GM13977 (cell line): ENCODE results near the gene BOLA2.
"Not testable (repeated sequence)": the region's sequence is repeated elsewhere in the genome, so short reads cannot be mapped to it uniquely, and the experiment has no call there.

Experiments
- DNase-seq: peaks from one replicate; pipeline ENCODE4 v3.0.0; 2012; ENCODE audit warnings: low spot score
- in situ Hi-C: fragments of 300-500 bp; cut with MboI; formaldehyde crosslinking; loops from one replicate; pipeline ENCODE4 v1.12.0; 2022; ENCODE audit warnings: low sequenced_read_pairs, low pct_unique_long_range_greater_than_20kb, mixed read lengths, inconsistent platforms; ENCODE audit not compliant: unreplicated experiment

The BOLA2 gene

GRCh38 chr16:29454269-29454668, at the start of gene BOLA2, which contains the start of gene SLX1B:
Gene BOLA2 (minus strand): TSS chr16:29454351. CDS start chr16:29454253, 98 bp downstream.
Gene SLX1B (plus strand): TSS chr16:29454533.
- in situ Hi-C loops, DNase-seq: not testable (repeated sequence)

- in situ Hi-C loops, DNase-seq: not testable (repeated sequence)
Measured at GRCh38 chr16:29482276-29482675, 28.1 kb upstream of the BOLA2 start.

- in situ Hi-C loops, DNase-seq: not testable (repeated sequence)
Measured at GRCh38 chr16:29472065-29472464, 17.9 kb upstream of the BOLA2 start.

- in situ Hi-C loops, DNase-seq: not testable (repeated sequence)
Measured at GRCh38 chr16:29469660-29470059, 15.5 kb upstream of the BOLA2 start.

GRCh38 chr16:29467654-29468366, 13.7 kb upstream of the BOLA2 start:
- DNase-seq, in situ Hi-C loops: not testable (repeated sequence)

- DNase-seq, in situ Hi-C loops: not testable (repeated sequence)
Measured at GRCh38 chr16:29466904-29467303, 12.8 kb upstream of the BOLA2 start.

GRCh38 chr16:29465985-29466824, 12.1 kb upstream of the BOLA2 start:
- DNase-seq, in situ Hi-C loops: not testable (repeated sequence)

- in situ Hi-C loops, DNase-seq: not testable (repeated sequence)
Measured at GRCh38 chr16:29460647-29461030, 6.5 kb upstream of the BOLA2 start.

GRCh38 chr16:29459706-29460646, 5.8 kb upstream of the BOLA2 start, which contains the start of gene SULT1A4:
Gene SULT1A4 (plus strand): TSS chr16:29459913. CDS start chr16:29461386, 1,473 bp downstream.
- DNase-seq, in situ Hi-C loops: not testable (repeated sequence)

GRCh38 chr16:29457660-29458059, 3.5 kb upstream of the BOLA2 start:
- in situ Hi-C loops, DNase-seq: not testable (repeated sequence)

- in situ Hi-C loops: not testable (repeated sequence)
Measured at GRCh38 chr16:29454828-29455227, 677 bp upstream of the BOLA2 start.

GRCh38 chr16:29453754-29454153, 397 bp downstream of the BOLA2 start:
- in situ Hi-C loops, DNase-seq: not testable (repeated sequence)

More at GRCh38 chr16:29454828-29455227, 677 bp upstream of the BOLA2 start:
- DNase-seq: not testable (repeated sequence)

- DNase-seq, in situ Hi-C loops: not testable (repeated sequence)
Measured at GRCh38 chr16:29425390-29425789, 28.8 kb downstream of the BOLA2 start.

- DNase-seq, in situ Hi-C loops: not testable (repeated sequence)
Measured at GRCh38 chr16:29423587-29423986, 30.6 kb downstream of the BOLA2 start.

- in situ Hi-C loops, DNase-seq: not testable (repeated sequence)
Measured at GRCh38 chr16:29405249-29405648, 48.9 kb downstream of the BOLA2 start.
